RPMI8226 (cell line): ENCODE measurements around the gene LDHAL6B.

Source experiments
- DNase-seq: peaks from one replicate; pipeline ENCODE4 v3.0.0-alpha.2; 2015

Gene LDHAL6B

GRCh38 chr15:59221511-59222505 lies 15.2 kb downstream of the LDHAL6B start:
- peak; percentile 70 for DNase-seq

DNA sequence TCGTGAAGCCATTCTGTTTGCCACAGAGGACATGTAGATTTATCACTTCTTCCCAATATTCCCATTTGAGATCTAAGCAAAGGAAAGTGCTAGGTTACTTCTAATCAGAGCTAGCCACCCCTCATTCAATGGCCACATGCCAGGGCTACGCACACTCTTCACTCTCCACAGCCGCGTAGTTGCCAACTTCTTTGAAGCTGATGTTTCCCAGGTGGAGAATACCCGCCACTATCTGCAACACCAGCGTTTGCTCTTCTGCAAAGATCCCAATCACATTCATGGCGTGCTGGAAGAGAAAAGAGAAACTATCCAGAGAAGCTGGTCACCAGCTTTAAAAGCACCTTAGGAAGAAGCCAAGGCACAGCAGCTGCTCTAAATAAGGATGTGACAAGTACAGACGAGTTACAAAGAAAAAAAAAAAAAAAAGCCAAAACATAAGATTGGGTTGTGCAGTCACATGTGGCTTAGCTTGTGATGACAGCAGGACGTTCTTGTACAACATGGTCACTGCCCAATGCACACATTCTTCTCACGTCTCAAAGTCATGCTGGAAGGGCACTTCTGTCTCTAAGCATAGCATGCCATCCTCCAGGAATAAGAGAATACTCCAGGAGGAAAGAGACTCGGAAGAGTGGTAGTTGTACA lies 16.4 kb downstream of the LDHAL6B start:
- DNase-seq = peak; percentile 52

DNA sequence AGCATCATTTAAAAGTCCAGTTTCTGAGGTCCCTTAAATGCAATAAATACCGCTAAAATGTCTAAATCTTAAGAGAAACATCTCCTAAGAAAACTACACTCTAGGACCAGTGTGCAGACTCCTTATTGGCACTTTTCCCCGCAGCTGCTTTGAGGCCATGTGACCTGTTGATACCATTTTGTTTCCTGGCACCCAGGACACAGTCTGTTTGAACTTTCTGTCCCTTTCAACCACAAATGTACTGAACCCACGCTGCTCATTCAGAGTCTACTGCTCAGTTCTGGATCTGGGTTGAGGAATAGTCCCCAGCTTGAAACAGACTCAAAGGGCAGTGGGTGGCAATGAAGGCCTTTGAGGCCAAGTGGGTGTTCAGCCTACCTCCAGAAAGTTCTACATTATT lies 17.1 kb downstream of the LDHAL6B start:
- peak; percentile 65 for DNase-seq

DNA sequence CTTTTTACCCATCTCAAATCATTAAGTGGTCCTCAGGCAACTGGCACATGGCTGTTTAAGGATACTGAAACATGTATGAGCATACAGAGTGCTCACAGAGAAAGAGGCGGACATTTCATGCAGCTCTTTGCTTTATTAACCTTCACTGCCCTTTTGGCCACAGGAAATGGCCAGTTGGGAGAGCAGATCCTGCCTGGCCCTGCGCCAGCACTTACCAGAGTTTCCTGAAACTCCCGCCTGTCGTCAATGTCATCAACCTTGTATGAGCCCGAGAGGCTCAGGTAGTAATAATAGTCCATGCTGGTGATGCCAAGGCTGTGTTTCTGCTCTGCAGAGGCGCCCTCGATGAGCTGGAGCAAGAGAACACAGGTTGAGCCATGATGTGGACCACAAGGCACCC lies 17.8 kb downstream of the LDHAL6B start:
- no peak for DNase-seq

DNA sequence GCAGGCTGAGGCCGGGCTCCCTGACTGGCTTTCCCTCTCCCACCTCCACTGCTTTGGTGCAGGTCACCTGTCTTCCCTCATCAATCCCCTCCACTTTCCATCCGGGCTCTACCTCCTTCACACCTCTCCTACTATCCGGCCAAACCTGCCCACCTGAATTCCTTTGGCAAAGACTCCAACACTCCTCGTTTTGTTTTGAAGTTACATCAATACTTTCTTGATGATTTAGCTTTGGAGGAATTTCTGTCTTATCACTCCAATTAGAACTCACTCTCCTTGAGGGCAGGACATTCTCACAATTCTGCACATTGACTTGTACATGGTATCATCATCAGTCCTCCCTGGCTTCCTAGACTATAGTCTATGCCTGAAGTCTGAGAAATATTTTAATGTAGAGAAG lies 20.4 kb downstream of the LDHAL6B start:
- DNase-seq = no peak

DNA sequence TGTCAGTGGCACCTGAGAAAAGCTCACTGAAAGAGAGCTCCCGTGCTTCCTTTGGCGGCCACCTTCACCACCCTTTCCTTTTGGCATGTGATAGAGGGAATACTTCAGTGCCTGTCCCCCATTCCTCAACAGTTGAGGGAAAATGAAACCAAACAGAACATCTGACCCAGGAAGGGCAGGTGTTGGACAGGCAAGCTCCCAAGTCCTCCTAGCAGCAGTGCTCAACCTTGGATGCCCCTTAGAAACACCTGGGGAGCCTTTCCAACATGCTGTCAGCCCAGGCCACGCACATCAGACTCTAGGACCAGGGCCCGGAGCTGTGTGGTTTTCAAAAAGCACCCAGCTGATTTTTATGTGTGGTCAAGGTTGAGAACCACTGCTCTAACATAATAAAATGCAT lies 22.4 kb downstream of the LDHAL6B start:
- peak; percentile 35 for DNase-seq

DNA sequence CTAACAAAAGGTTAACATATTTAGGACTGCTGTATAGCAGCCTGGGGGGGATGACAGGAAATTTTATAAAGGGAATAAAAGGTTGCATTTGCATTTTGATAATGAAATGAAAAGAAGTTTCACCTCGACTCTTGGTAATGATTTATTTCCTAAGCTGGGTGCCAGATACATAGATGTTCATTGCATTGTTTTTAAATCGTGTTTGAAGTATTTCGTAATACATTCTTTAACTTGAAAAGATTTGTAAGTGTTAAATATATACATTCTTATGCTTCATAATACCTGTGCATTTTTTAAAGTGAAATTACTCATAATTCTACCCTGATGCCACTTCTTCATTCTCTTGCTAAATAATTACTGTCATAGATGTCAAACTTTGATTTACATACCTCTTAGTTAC lies 22.8 kb downstream of the LDHAL6B start:
- no peak for DNase-seq

DNA sequence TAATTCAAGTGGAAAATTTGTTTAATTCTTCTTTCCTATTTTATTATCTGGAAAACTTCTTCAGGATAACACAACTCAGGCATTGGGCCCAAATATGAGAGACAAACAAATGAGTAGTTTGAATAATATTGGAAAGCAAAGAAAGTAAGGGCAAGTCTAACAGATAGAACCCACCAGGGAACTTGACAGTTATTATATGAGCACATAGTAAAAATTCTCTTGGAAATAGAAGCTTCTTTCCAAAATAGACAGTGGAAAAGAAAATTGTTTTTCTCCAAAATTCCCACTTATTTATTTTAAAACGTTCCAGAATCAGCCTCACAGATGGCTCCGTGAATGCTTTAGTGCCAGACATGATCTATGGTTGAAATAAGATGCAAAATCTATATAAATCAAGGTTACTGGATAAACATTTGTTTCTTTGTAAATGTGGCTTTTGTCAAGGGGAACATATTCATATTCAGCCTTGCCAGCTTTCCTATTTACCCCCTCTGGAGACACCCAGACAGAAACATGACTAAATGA lies 23.9 kb downstream of the LDHAL6B start:
- DNase-seq = no peak

GRCh38 chr15:59232476-59232875 lies 25.8 kb downstream of the LDHAL6B start:
- DNase-seq = no peak

GRCh38 chr15:59236394-59236793 lies 29.8 kb downstream of the LDHAL6B start:
- DNase-seq = no peak

GRCh38 chr15:59237119-59237855 lies 30.6 kb downstream of the LDHAL6B start:
- peak; percentile 33 for DNase-seq

GRCh38 chr15:59237924-59238331 lies 31.3 kb downstream of the LDHAL6B start:
- no peak for DNase-seq

DNA sequence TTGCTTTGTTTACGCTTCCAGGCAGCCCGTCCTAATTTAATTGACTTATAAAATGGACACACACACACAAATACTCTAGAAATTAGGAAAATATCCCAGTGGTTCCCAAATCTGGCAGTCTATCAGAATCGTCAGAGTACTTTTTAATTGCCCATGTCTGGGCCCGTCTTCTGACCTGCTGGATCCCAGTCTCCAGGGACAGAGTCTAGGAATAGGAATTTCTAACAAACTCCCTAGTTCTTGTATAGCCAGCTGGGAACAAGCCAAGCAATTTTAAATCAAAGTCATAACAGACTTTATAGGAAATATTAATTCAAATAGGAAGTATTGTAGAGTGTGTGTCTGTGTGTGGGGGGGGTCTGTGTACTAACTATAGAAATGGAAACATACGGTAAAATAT lies 33.4 kb downstream of the LDHAL6B start:
- no peak for DNase-seq

- no peak for DNase-seq
These were observed 36.0 kb downstream of the LDHAL6B start for GRCh38 chr15:59242649-59243048.

- DNase-seq = no peak
These were observed 37.0 kb downstream of the LDHAL6B start for GRCh38 chr15:59243622-59244021.

GRCh38 chr15:59244337-59244736 lies 37.7 kb downstream of the LDHAL6B start:
- DNase-seq = no peak

GRCh38 chr15:59245559-59245958 lies 38.9 kb downstream of the LDHAL6B start:
- DNase-seq = no peak

- peak; percentile 76 for DNase-seq
These were observed 40.7 kb downstream of the LDHAL6B start for GRCh38 chr15:59247364-59247763.

- DNase-seq = peak; percentile 45
These were observed 43.2 kb downstream of the LDHAL6B start for GRCh38 chr15:59249816-59250215.

DNA sequence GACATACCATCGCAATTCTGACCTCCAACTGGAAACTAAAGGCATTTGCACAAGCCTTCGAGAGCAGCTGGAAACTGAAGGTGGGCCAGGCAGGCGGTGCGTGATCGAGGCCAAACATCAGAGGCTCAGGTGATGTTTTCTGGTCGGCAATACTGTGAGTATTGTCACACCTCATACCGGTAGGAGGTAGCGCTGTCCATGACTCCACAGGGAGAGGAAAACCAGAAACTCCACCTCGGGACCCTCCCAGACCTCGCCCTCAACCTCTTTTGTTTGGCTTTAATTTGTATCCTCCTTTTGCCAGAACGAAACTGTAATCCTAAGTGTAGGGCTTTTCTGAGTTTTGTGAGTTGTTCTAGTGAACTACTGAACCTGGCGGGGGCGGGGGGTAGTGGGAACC lies 43.6 kb downstream of the LDHAL6B start:
- DNase-seq = no peak

GRCh38 chr15:59251001-59251845 lies 44.6 kb downstream of the LDHAL6B start:
- peak; percentile 33 for DNase-seq

GRCh38 chr15:59252137-59252536 lies 45.5 kb downstream of the LDHAL6B start:
- no peak for DNase-seq
